Activated T-helper 1 cell treated with anti-CD3 and anti-CD28 coated beads, Interleukin-12 subunit alpha, Interleukin-12 subunit beta, Interleukin-2, Interleukin-4 antibody, amounts not matched to agents 30 ng/mL and 10 ng/mL and 1 ng/mL, durations not matched to agents 14 hours and 24 hours and 36 hours (primary cell): ENCODE measurements around the gene NCAM2. TPM values are rescaled to one million over a fixed set of nuclear protein-coding genes. Genes with fewer than 3 reads are reported as not detected.

ENCODE experiments used
- DNase-seq: peaks from one replicate; pipeline ENCODE4 v3.0.0; 2021; ENCODE audit warnings: low spot score
- H3K27ac Mint-ChIP-seq: one replicate; pipeline ENCODE4 v1.8.0; 2021; ENCODE audit warnings: mild to moderate bottlenecking, mixed read lengths
- H3K27me3 Mint-ChIP-seq: one replicate; pipeline ENCODE4 v1.8.0; 2022; ENCODE audit warnings: mild to moderate bottlenecking, moderate library complexity, mixed read lengths; ENCODE audit not compliant: insufficient read depth
- H3K36me3 Mint-ChIP-seq: one replicate; pipeline ENCODE4 v1.8.0; 2021; ENCODE audit warnings: low read depth, mixed read lengths
- H3K4me1 Mint-ChIP-seq: one replicate; pipeline ENCODE4 v1.8.0; 2021; ENCODE audit warnings: low read depth, mixed read lengths
- H3K4me3 Mint-ChIP-seq: one replicate; pipeline ENCODE4 v1.8.0; 2021; ENCODE audit warnings: mild to moderate bottlenecking, moderate library complexity, mixed read lengths
- H3K9me3 Mint-ChIP-seq: one replicate; pipeline ENCODE4 v1.8.0; 2021; ENCODE audit warnings: mixed read lengths
- intact Hi-C: fragments of 100-400 bp; cut with micrococcal nuclease; formaldehyde crosslinking; loops from one replicate; pipeline ENCODE4 v1.15.1; 2024
- total RNA-seq: library from RNA; stranded (reverse); gene quantifications from 2 replicates; pipeline ENCODE4 v1.2.3, GENCODE V29; 2022

NCAM2 gene
- not detected in 2 replicates for total RNA-seq

GRCh38 chr21:20997636-20998455, at the start of gene NCAM2:
Gene NCAM2, plus strand, starts transcription at chr21:20998409.
- Mint-ChIP-seq H3K36me3 (no peaks in the 10 kb centered on the region), H3K4me1 (peaks cover 6% of the 10 kb centered on the region), H3K27me3 (peaks cover 34% of the 10 kb centered on the region), H3K9me3 (no peaks in the 10 kb centered on the region), H3K4me3 (peak within 1 kb of the TSS; percentile 69), H3K27ac (peak within 1 kb of the TSS; percentile 44)
- intact Hi-C loops: loop anchor here (10.0 kb wide), 1 partner anchor 167 kb away; no protein-coding TSS in a partner anchor
- DNase-seq: peak; percentile 34

DNA sequence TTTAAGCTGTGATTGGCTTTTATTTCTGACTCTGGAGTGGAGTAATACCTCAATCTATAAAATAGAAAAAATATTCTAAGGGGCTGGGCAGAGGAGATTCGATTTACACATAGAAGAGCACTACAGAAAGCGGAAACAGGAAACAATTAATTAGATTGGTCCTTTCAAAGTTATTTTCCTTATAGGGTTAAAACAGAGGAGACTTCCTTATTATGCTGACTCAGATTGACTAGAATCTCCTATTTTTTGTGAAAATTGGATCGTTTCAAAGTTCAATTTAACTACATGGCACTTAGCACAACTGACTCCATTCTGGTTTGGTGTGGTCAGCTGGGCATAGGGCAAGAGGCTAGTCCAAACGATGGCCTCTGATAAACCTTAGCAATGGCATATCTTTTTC, 48.3 kb upstream of the NCAM2 start:
- no peaks in the 10 kb centered on the region for H3K36me3 Mint-ChIP-seq
- no peak for DNase-seq
- H3K4me1 Mint-ChIP-seq: no peaks in the 10 kb centered on the region
- H3K27ac Mint-ChIP-seq: no peak overlapping the region
- intact Hi-C loops: no loop called here
- H3K27me3 Mint-ChIP-seq: peaks cover 3% of the 10 kb centered on the region
- H3K9me3 Mint-ChIP-seq: no peaks in the 10 kb centered on the region
- no peak overlapping the region for H3K4me3 Mint-ChIP-seq

DNA sequence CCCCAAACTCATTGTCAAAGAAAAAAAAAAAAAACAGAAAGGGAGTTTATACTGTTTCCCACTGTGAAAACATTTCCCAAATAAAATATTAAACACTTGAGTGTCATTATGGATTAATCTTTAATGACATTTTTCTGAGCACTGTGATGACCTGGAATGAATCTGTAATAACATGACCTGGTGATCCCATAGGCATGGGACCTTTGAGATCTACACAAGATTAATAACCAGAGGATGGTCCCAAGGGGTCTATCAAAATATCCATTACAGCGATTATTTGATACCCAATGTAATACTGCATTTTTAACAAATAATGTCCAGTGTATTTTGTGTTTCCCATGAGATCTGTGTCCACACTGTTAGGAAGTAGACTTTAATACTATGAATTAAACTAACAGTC, 32.4 kb upstream of the NCAM2 start:
- no peak for DNase-seq
- intact Hi-C loops: no loop called here
- no peak overlapping the region for H3K27ac Mint-ChIP-seq
- no peak overlapping the region for H3K4me3 Mint-ChIP-seq
- H3K27me3 Mint-ChIP-seq: no peaks in the 10 kb centered on the region
- no peaks in the 10 kb centered on the region for H3K4me1 Mint-ChIP-seq
- no peaks in the 10 kb centered on the region for H3K9me3 Mint-ChIP-seq
- H3K36me3 Mint-ChIP-seq: no peaks in the 10 kb centered on the region

DNA sequence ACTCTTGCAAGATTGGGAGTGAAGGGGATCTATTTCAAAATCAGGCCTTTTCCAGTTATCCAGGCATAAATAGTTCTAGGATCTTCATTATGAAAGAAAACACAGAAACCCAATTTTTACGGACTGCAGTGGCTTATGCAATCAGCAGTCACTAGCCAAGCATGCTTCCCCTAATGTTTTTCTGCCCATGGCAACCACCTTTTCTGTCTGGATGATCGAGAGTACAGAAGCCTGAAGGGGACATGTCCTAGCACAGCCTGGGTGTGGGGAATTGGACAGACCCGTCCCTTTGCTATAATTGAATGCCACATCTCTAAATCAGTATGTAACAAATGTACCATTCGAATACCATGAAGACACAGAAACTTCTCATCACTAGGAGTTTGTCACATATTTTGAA, 29.8 kb upstream of the NCAM2 start:
- no peaks in the 10 kb centered on the region for H3K36me3 Mint-ChIP-seq
- no peak for DNase-seq
- H3K27ac Mint-ChIP-seq: no peak overlapping the region
- H3K4me3 Mint-ChIP-seq: no peak overlapping the region
- no peaks in the 10 kb centered on the region for H3K27me3 Mint-ChIP-seq
- intact Hi-C loops: no loop called here
- no peaks in the 10 kb centered on the region for H3K9me3 Mint-ChIP-seq
- H3K4me1 Mint-ChIP-seq: no peaks in the 10 kb centered on the region

GRCh38 chr21:20970691-20971090, 27.5 kb upstream of the NCAM2 start:
- DNase-seq: no peak
- Mint-ChIP-seq H3K9me3 (no peaks in the 10 kb centered on the region), H3K27ac (no peak overlapping the region), H3K36me3 (no peaks in the 10 kb centered on the region), H3K4me1 (no peaks in the 10 kb centered on the region), H3K27me3 (no peaks in the 10 kb centered on the region), H3K4me3 (no peak overlapping the region)
- intact Hi-C loops: no loop called here

DNA sequence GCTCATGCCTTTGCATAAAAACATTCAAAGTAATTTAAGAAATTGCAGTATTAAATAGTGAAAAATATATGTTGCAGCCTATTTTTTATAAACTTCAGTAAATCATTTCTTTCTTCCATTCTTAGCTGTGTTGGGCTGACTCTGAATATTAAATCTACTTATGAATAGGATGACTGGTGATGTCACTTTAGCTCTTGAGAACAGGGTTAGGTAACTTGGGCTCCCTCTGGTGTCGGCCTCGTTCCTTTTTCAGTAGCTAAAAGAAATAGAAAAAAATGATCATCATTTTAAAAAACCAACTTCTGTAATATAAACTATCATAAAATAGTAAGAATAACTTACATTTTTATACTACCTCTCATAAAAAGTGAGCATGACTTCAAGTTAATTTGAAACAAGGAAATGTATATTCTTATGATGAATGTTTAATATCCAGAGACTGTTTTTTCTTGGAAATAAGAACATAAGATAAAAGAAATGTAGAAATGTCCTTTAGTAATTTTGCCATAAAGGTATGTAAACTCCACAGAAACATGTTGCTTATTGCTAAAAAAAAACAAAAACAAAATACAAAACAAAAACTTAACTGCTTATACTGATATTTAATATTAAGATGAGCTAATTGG, 26.8 kb upstream of the NCAM2 start:
- DNase-seq: no peak
- Mint-ChIP-seq H3K4me1 (no peaks in the 10 kb centered on the region), H3K9me3 (no peaks in the 10 kb centered on the region), H3K36me3 (no peaks in the 10 kb centered on the region), H3K27ac (no peak overlapping the region), H3K27me3 (no peaks in the 10 kb centered on the region), H3K4me3 (no peak overlapping the region)
- intact Hi-C loops: no loop called here

DNA sequence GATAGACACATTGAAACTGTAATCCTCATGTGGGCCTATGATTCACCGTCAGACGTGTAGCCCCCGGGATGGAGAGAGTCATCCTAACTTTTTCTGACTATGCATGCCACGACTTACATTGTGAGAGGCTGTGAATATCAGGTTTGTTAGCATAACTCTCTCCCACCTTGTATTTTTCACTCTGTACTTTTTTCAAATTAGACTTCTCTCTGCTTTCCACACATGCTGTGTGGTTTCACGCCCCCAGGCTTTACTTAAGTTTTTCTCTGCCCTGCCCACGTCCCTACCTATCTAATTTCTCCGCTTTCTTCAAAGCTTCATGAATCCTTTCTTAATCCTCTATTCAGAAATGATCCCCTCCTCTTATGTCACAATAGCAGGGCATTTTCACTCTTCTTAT, 3.4 kb upstream of the NCAM2 start:
- Mint-ChIP-seq H3K9me3 (no peaks in the 10 kb centered on the region), H3K27me3 (peaks cover 24% of the 10 kb centered on the region), H3K36me3 (no peaks in the 10 kb centered on the region), H3K4me3 (no peak overlapping the region), H3K4me1 (peaks cover 6% of the 10 kb centered on the region), H3K27ac (no peak overlapping the region)
- DNase-seq: no peak
- intact Hi-C loops: loop anchor here (10.0 kb wide), 1 partner anchor 170 kb away; no protein-coding TSS in a partner anchor

- intact Hi-C loops: loop anchor here (10.0 kb wide), 1 partner anchor 168 kb away; no protein-coding TSS in a partner anchor
- Mint-ChIP-seq H3K4me1 (peaks cover 6% of the 10 kb centered on the region), H3K27me3 (peaks cover 34% of the 10 kb centered on the region), H3K36me3 (no peaks in the 10 kb centered on the region), H3K9me3 (no peaks in the 10 kb centered on the region), H3K27ac (no peak overlapping the region), H3K4me3 (peak overlapping the region; percentile 10)
- DNase-seq: no peak
Observed at GRCh38 chr21:20996421-20997310, 1.5 kb upstream of the NCAM2 start.

GRCh38 chr21:20997311-20997635, 936 bp upstream of the NCAM2 start:
- intact Hi-C loops: loop anchor here (10.0 kb wide), 1 partner anchor 168 kb away; no protein-coding TSS in a partner anchor
- H3K4me1 Mint-ChIP-seq: peaks cover 6% of the 10 kb centered on the region
- peaks cover 34% of the 10 kb centered on the region for H3K27me3 Mint-ChIP-seq

GRCh38 chr21:20998456-20998789, 214 bp downstream of the NCAM2 start:
- Mint-ChIP-seq H3K36me3 (no peaks in the 10 kb centered on the region), H3K9me3 (no peaks in the 10 kb centered on the region), H3K27ac (peak overlapping the region; percentile 44), H3K4me1 (peaks cover 6% of the 10 kb centered on the region), H3K27me3 (peaks cover 34% of the 10 kb centered on the region), H3K4me3 (peak overlapping the region; percentile 69)
- intact Hi-C loops: loop anchor here (10.0 kb wide), 1 partner anchor 166 kb away; no protein-coding TSS in a partner anchor
- DNase-seq: no peak

More at GRCh38 chr21:20997311-20997635, 936 bp upstream of the NCAM2 start:
- no peaks in the 10 kb centered on the region for H3K9me3 Mint-ChIP-seq
- no peaks in the 10 kb centered on the region for H3K36me3 Mint-ChIP-seq
- H3K4me3 Mint-ChIP-seq: peak overlapping the region; percentile 10
- no peak for DNase-seq
- H3K27ac Mint-ChIP-seq: no peak overlapping the region

DNA sequence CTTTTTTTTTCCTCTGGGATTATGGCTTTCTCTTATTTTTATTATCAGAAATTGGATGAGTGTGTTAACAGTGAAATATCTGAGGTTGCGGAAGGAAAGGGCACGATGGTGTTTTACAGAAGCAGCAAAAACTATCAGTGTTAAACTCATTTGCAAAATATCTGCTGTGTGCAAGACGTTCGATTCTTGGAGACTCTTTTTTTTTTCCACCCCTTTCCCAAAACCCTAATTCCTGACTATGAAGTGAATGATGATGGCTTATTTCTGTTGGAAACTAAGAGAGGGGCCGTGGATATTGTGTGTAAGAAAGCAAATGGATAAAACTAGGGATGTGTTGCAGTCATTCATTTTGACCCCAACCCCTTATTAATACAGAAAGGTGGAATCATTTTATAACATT, 677 bp downstream of the NCAM2 start:
- Mint-ChIP-seq H3K27me3 (peaks cover 30% of the 10 kb centered on the region), H3K4me3 (no peak overlapping the region), H3K4me1 (peaks cover 6% of the 10 kb centered on the region), H3K9me3 (no peaks in the 10 kb centered on the region), H3K36me3 (no peaks in the 10 kb centered on the region), H3K27ac (no peak overlapping the region)
- intact Hi-C loops: loop anchor here (1.0 to 10.0 kb wide), 2 partner anchors 166 to 922 kb away; no protein-coding TSS in a partner anchor
- DNase-seq: no peak

DNA sequence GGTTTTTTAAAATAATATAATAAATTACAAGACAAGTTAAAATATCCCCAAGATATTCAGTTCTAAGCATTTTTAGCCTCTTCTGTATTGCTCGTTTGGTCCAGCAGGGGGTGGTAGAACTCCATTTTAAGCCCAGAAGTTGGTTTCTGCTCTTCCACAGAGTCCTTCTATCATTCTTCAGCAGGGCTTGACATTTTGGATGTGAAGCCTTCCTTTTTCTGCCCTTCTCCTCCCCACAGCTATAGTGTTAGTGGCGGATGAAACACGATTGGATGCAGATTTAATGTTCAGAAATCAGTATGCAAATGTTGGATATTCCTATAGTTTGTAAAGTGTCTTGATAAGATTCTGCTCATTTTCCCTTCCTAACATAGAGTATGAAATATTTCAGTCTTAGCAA, 1.4 kb downstream of the NCAM2 start:
- peaks cover 6% of the 10 kb centered on the region for H3K4me1 Mint-ChIP-seq
- no peak for DNase-seq
- intact Hi-C loops: loop anchor here (1.0 to 10.0 kb wide), 3 partner anchors 165 to 922 kb away; no protein-coding TSS in a partner anchor
- H3K27me3 Mint-ChIP-seq: peaks cover 29% of the 10 kb centered on the region
- no peak overlapping the region for H3K27ac Mint-ChIP-seq
- H3K36me3 Mint-ChIP-seq: no peaks in the 10 kb centered on the region
- H3K9me3 Mint-ChIP-seq: no peaks in the 10 kb centered on the region
- H3K4me3 Mint-ChIP-seq: no peak overlapping the region
